HG02852 (cell line): ENCODE data around the gene RNF144A.

Experiments
- ATAC-seq: cut with Tn5 transposase; IDR thresholded peaks from one replicate; pipeline ENCODE4 v1.9.1; 2021; ENCODE audit warnings: mild to moderate bottlenecking, moderate library complexity; ENCODE audit not compliant: unreplicated experiment

Gene RNF144A

GRCh38 chr2:6968319-6969100, 51.3 kb downstream of the RNF144A start:
- ATAC-seq, result no peak

GRCh38 chr2:6970551-6970950, 53.3 kb downstream of the RNF144A start:
- no peak for ATAC-seq

GRCh38 chr2:6970976-6971480, 53.8 kb downstream of the RNF144A start:
- ATAC-seq, result no peak

- no peak for ATAC-seq
Observed at GRCh38 chr2:6971502-6971901, 54.3 kb downstream of the RNF144A start.

- ATAC-seq, result no peak
Observed at GRCh38 chr2:6972067-6972710, 55.0 kb downstream of the RNF144A start.

- no peak for ATAC-seq
Observed at GRCh38 chr2:6973895-6974545, 56.8 kb downstream of the RNF144A start.

GRCh38 chr2:6975988-6976387, 58.8 kb downstream of the RNF144A start:
- ATAC-seq, result no peak

GRCh38 chr2:6977113-6977741, 60.0 kb downstream of the RNF144A start:
- no peak for ATAC-seq

- ATAC-seq, result no peak
Observed at GRCh38 chr2:6977786-6978185, 60.6 kb downstream of the RNF144A start.

GRCh38 chr2:6978991-6979390, 61.8 kb downstream of the RNF144A start:
- ATAC-seq, result no peak

GRCh38 chr2:6982449-6982848, 65.2 kb downstream of the RNF144A start:
- ATAC-seq, result no peak

- ATAC-seq, result no peak
Observed at GRCh38 chr2:6982934-6983589, 65.8 kb downstream of the RNF144A start.

GRCh38 chr2:6986301-6986911, 69.2 kb downstream of the RNF144A start:
- no peak for ATAC-seq

- no peak for ATAC-seq
Observed at GRCh38 chr2:6986912-6987361, 69.7 kb downstream of the RNF144A start.

GRCh38 chr2:6990871-6991270, 73.7 kb downstream of the RNF144A start:
- no peak for ATAC-seq

GRCh38 chr2:6992794-6993228, 75.6 kb downstream of the RNF144A start:
- ATAC-seq, result no peak

- no peak for ATAC-seq
Observed at GRCh38 chr2:6993229-6993640, 76.0 kb downstream of the RNF144A start.

- ATAC-seq, result no peak
Observed at GRCh38 chr2:6993936-6994335, 76.7 kb downstream of the RNF144A start.

- ATAC-seq, result no peak
Observed at GRCh38 chr2:6994536-6995128, 77.4 kb downstream of the RNF144A start.
